ENCODE results near the gene CX3CL1.

The CX3CL1 gene

DNA sequence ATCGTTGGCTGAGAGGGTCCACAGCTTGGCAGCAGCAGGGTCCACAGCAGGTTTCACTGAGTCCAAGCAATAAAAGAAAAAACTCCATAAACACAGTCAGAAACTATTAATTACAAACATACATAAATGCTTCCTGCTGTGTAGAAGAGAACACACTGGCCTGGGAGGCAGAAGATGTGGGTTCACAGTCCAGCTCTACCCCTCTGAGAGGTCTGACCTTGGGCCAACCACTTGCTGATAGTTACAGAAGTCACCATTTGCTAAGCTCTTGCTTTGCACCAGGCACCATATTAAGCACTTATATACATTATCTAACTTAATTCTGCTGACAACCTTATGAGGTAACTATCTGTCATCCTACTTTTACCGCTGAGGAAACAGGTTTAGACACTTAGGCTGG is 60.2 kb downstream of the CX3CL1 start:
- H3K4me1 ChIP-seq (ENCODE audit: insufficient read depth, low read length) = no peaks in the 10 kb centered on the region
- no peaks in the 10 kb centered on the region for H3K9me3 ChIP-seq (ENCODE audit: insufficient read depth, low read depth, low read length)
- H3K9ac ChIP-seq (ENCODE audit: low read depth, low read length) = no peak overlapping the region
- H3K27me3 ChIP-seq (ENCODE audit: insufficient read depth, low read length) = no peaks in the 10 kb centered on the region
- H3K27ac ChIP-seq (ENCODE audit: low read length) = no peak overlapping the region
- H3K36me3 ChIP-seq (ENCODE audit: insufficient read depth, low read depth, low read length) = peaks cover 91% of the 10 kb centered on the region
- H3K4me3 ChIP-seq (ENCODE audit: low read length) = no peak overlapping the region

DNA sequence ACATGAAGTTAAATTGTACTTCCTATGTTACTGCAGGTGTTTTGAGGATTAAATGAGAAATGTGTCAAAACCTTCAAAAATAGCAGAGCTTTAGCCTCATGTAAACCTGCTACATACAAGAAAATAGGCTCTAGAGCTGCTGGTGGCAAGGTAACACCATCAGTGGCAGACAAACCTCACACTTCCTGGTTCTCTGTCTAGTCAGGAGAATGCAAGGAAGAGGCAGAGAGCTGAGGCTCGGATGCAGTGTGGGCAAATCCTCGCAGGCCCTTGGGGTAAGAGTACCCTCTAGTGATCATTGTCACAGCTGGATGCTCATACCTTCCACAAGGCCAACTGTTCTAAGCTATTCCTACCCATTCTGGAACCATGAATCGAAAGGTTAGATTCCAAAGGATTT is 60.7 kb downstream of the CX3CL1 start:
- H3K4me1 ChIP-seq (ENCODE audit: insufficient read depth, low read length) = no peaks in the 10 kb centered on the region
- no peak overlapping the region for H3K4me3 ChIP-seq (ENCODE audit: low read length)
- H3K36me3 ChIP-seq (ENCODE audit: insufficient read depth, low read depth, low read length) = peaks cover 91% of the 10 kb centered on the region
- no peak overlapping the region for H3K9ac ChIP-seq (ENCODE audit: low read depth, low read length)
- H3K9me3 ChIP-seq (ENCODE audit: insufficient read depth, low read depth, low read length) = no peaks in the 10 kb centered on the region
- no peaks in the 10 kb centered on the region for H3K27me3 ChIP-seq (ENCODE audit: insufficient read depth, low read length)
- no peak overlapping the region for H3K27ac ChIP-seq (ENCODE audit: low read length)

DNA sequence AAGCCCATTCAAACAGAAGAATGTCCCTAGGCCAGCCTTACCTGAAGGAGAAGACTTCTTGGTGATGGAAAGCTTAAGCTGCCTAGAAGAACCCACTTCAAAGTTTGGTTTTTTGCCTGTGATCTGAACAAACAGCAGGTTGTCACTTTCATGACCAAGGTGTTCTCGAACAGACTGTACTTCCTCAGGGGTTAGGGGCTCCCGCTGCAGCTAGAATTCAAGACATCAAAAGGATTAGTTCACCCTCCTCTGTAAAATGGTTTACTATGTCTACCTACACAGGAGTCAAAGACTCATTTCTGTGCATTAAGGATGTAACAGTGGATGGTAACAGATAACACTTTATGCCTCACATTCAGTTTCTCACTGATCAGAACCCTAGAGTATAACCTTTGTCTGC is 61.7 kb downstream of the CX3CL1 start:
- H3K4me3 ChIP-seq (ENCODE audit: low read length) = no peak overlapping the region
- H3K9me3 ChIP-seq (ENCODE audit: insufficient read depth, low read depth, low read length) = no peaks in the 10 kb centered on the region
- H3K9ac ChIP-seq (ENCODE audit: low read depth, low read length) = no peak overlapping the region
- H3K27me3 ChIP-seq (ENCODE audit: insufficient read depth, low read length) = no peaks in the 10 kb centered on the region
- H3K36me3 ChIP-seq (ENCODE audit: insufficient read depth, low read depth, low read length) = peaks cover 91% of the 10 kb centered on the region
- H3K27ac ChIP-seq (ENCODE audit: low read length) = no peak overlapping the region
- no peaks in the 10 kb centered on the region for H3K4me1 ChIP-seq (ENCODE audit: insufficient read depth, low read length)
